ENCODE results near the gene PLA2G4D.

The PLA2G4D gene

GRCh38 chr15:42094512-42094963, at the start of gene PLA2G4D:
Gene PLA2G4D, minus strand, starts transcription at chr15:42094562. Its CDS starts 103 bp downstream, at chr15:42094459.
- DNase-seq = no peak

- no peak for DNase-seq
Measured at GRCh38 chr15:42143356-42143755, 49.0 kb upstream of the PLA2G4D start.

- no peak for DNase-seq
Measured at GRCh38 chr15:42141795-42142667, 47.7 kb upstream of the PLA2G4D start.

- no peak for DNase-seq
Measured at GRCh38 chr15:42141246-42141645, 46.9 kb upstream of the PLA2G4D start.

- DNase-seq = no peak
Measured at GRCh38 chr15:42140383-42141070, 46.2 kb upstream of the PLA2G4D start.

- DNase-seq = no peak
Measured at GRCh38 chr15:42139596-42139995, 45.2 kb upstream of the PLA2G4D start.

GRCh38 chr15:42138968-42139386, 44.6 kb upstream of the PLA2G4D start:
- no peak for DNase-seq

GRCh38 chr15:42138411-42138810, 44.0 kb upstream of the PLA2G4D start:
- DNase-seq = no peak

GRCh38 chr15:42137461-42138261, 43.3 kb upstream of the PLA2G4D start:
- peak in 1 of 2 experiments; percentile 55 for DNase-seq

- no peak for DNase-seq
Measured at GRCh38 chr15:42136513-42136912, 42.2 kb upstream of the PLA2G4D start.

GRCh38 chr15:42135351-42135750, 41.0 kb upstream of the PLA2G4D start:
- no peak for DNase-seq

- no peak for DNase-seq
Measured at GRCh38 chr15:42134617-42135245, 40.4 kb upstream of the PLA2G4D start.

- DNase-seq = peak; percentile 5 to 16
Measured at GRCh38 chr15:42133886-42134502, 39.6 kb upstream of the PLA2G4D start.

GRCh38 chr15:42133356-42133755, 39.0 kb upstream of the PLA2G4D start:
- no peak for DNase-seq

- peak in 1 of 2 experiments; percentile 12 for DNase-seq
Measured at GRCh38 chr15:42131826-42132806, 37.8 kb upstream of the PLA2G4D start.

- DNase-seq = no peak
Measured at GRCh38 chr15:42131006-42131405, 36.6 kb upstream of the PLA2G4D start.

GRCh38 chr15:42130246-42130986, 36.1 kb upstream of the PLA2G4D start:
- DNase-seq = no peak

GRCh38 chr15:42129364-42129763, 35.0 kb upstream of the PLA2G4D start:
- no peak for DNase-seq

GRCh38 chr15:42128476-42128875, 34.1 kb upstream of the PLA2G4D start:
- DNase-seq = no peak

- DNase-seq = no peak
Measured at GRCh38 chr15:42123546-42123945, 29.2 kb upstream of the PLA2G4D start.

Data from NCI-H446 (cell line).